Measurements from ENCODE around the gene TLR6.
A peak's percentile ranks its signal among the peaks of the same experiment; 100 is the strongest.

Gene TLR6

DNA sequence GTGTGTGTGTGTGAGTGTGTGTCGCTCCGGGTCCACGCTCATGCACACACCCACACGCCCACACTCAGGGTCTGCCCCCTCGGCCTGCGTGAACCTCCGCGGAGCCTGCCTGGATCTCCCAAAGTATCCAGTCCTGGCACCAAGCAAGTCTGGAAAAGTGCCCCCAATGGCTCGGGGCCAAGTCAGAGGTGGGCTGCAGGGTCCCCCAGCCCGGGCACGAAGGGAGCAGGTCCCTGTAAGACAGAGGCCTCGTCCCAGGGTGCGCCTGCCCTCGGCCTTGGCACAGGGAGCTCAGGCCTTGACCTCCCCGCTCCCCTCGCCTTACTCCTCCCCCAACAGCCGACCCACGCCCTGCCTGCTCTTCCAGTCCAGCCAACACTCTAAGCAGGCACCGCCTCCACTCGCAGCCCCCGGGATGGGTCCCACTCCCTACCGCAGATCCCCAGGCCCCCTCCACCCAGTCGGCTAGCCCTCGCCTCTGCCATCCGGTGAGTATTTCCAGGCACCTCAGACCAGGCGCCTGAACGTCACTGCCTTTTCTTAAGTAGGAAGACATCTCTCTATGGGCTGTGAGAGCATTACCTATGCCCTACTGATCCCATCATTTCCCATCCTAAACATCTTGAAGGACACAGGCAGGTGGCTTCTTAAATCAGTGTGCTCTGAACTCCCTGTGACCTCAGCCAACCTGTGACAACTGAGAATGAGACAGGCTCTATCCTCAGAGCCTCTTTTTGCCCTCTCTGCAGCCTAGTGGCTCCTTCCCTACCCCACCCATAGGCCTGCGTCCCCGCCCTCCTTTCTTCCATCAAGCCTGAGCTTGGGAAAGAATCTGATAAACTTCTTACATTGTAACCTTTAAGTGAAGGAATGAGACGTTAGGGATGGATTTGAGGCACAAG, 11.7 kb upstream of the TLR6 start:
- DNase-seq = no peak

GRCh38 chr4:38867478-38868058, 11.0 kb upstream of the TLR6 start, which contains the start of gene FAM114A1:
Gene FAM114A1, plus strand, starts transcription at chr4:38867806. Its CDS starts 10,273 bp downstream, at chr4:38878079.
- DNase-seq = peak; percentile 0

- no peak for DNase-seq
Measured at GRCh38 chr4:38866973-38867477, 10.4 kb upstream of the TLR6 start.

DNA sequence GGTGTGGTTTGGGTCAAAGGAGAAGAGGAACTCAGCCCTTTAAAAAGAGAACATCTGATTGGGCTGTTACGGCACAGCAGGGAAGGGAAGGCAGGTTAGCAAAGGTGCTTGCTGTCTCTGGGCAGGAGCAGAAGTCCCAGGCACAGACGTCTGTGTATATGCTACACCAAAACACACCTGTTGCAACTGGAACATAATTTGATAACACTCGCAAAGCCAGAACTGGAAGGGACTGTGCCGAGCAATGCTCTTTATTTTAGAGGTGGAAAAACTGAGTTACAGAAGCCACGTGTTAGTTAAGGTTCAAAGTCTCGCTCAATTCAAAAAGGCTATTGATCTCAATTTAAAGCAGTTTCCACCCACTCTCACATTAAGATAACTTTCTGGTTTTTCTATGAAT, 8.8 kb upstream of the TLR6 start:
- DNase-seq = no peak

DNA sequence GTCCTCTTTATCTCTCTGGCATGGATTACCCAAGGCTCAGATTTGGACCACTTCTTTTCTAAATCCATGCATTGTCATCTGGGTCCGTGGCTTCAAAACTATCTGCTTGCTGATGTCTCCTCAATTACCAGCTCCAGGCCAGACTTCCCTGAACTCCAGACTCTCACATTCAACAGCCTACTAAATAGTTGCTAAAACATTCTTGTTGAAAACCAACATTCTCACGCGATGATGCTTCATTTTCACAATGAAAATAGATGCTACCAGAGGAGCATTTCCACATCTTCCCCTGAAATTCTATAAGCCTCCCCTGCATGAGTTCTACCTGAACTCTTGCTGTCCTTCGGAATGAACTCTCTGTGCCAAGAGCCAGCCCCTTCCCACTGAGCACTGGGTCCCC, 5.2 kb upstream of the TLR6 start:
- no peak for DNase-seq

- no peak for DNase-seq
Measured at GRCh38 chr4:38860788-38861424, 4.3 kb upstream of the TLR6 start.

DNA sequence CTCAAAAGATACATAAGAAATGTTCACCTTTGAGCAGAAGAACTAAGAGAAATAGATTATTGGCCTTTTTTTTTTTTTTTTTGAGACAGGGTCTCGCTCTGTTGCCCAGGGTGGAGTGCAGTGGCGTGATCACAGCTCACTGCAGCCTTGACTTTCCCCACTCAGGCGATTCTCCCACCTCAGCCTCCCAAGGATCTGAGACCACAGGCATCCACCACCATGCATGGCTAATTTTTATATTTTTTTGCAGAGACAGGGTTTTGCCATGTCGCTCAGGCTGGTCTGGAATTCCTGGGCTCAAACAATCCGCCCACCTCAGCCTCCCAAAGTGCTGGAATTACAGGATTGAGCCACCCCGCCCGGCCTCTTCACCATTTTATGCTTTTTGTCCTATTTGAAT, 2.9 kb upstream of the TLR6 start:
- no peak for DNase-seq

- DNase-seq = no peak
Measured at GRCh38 chr4:38858097-38858420, 1.4 kb upstream of the TLR6 start.

GRCh38 chr4:38857354-38858096, 908 bp upstream of the TLR6 start:
- no peak for DNase-seq

DNA sequence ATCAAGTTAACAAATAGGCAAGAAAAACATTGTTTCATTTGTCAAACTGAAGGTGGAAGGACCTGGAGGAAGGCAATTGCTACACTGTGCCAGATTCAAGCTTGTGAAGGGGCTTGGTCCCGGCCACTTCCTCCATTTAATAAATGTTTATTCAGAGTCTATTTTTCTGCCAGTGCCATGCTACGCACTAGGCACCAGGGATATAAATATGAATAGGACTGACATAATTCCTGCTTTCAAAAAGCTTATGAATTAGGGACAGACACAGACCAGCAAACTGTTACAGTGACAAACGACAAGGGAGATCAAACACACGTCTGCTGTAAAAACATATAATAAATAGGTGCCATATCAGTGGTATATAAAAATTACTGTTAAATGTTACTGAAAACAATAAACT, 571 bp downstream of the TLR6 start:
- DNase-seq = no peak

DNA sequence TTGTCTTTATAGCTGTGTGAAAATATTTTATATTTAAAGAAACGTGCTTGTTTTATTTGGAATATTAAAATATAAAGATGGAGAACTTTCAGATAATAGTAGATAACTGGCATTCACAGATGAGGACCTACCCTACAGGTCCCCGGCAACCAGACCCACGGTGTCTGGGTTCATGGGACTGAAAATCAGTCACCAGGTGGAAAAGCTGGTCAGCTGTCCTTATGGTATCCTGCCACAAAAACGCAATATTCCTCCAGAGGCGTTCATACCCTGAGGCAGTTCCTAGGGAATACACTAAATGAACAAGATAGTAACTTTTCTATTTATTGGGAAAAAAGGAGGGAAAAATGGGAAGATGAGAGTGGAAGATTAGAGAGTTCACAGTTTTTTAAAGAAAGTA, 1.2 kb downstream of the TLR6 start:
- no peak for DNase-seq

- no peak for DNase-seq
Measured at GRCh38 chr4:38846015-38846414, 10.6 kb downstream of the TLR6 start.

- no peak for DNase-seq
Measured at GRCh38 chr4:38842994-38843393, 13.6 kb downstream of the TLR6 start.

DNA sequence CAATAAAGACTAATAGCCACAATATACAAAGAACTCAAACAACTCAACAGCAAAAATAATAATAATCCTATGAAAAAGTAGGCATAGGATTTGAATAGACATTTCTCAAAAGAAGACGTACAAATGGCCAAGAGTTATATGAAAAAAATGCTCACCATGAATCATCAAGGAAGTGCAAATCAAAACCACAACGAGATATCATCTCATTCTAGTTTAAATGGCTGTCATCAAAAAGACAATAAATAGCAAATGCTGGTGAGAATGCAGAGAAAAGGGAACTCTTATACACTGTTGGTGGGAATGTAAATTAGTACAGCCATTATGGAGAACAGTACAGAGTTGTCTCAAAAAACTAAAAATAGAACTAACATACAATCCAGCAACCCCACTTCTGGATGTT, 18.8 kb downstream of the TLR6 start:
- DNase-seq = no peak

DNA sequence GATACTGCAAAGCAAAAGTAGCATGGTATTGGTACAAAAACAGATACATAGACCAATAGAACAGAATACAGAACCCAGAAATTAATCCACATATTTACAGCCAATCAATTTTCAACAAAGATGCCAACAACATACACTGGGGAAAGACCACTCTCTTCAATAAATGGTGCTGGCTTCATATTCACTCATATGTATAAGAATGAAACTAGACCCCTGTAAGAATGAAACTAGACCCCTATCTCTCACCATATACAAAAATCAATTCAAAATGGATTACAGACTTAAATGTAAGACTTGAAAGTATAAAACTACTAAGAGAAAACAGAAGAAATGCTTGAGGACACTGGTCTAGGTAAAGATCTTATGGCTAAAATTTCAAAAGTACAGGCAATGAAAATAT, 19.3 kb downstream of the TLR6 start:
- no peak for DNase-seq

GRCh38 chr4:38834570-38834969, 22.0 kb downstream of the TLR6 start:
- no peak for DNase-seq

- DNase-seq = no peak
Measured at GRCh38 chr4:38832624-38833528, 23.7 kb downstream of the TLR6 start.

DNA sequence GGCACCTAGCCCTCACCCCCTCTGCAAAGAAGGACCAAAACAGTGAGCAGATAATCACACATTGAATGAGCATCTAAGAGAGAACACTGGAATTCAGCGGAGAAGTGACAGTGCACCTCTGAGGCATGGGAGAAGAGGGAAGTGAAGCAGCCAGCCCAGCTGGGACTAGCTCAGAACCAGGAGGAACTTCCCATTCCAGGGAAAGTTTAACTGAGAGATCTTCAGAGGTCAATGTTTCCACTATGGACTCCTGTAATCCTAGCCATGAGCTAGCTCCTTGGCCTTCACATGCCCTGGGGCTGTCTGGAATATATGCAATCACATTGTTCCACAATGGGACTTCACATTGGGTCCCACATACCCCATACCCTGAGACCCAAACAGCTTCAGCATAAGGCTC, 24.4 kb downstream of the TLR6 start:
- no peak for DNase-seq

GRCh38 chr4:38831653-38832052, 25.0 kb downstream of the TLR6 start:
- DNase-seq = no peak

GRCh38 chr4:38829237-38829636, 27.4 kb downstream of the TLR6 start:
- no peak for DNase-seq

GRCh38 chr4:38823766-38824165, 32.9 kb downstream of the TLR6 start:
- DNase-seq = no peak

- DNase-seq = no peak
Measured at GRCh38 chr4:38822748-38823303, 33.8 kb downstream of the TLR6 start.

Measured in DMS79 treated with DMSO at 0.1 percent for 48 hours (cell line).